Tibial artery (tissue), 4 donors: ENCODE data around the gene ADAMTS14.
"Not testable (repeated sequence)": the region's sequence is repeated elsewhere in the genome, so short reads cannot be mapped to it uniquely, and the experiment has no call there.

Experiments
- DNase-seq, 2 donors: peaks; one replicate each; pipeline ENCODE4 v3.0.0-alpha.2; 2019
- H3K27ac ChIP-seq, 2 donors: fragments of 200-600 bp; sonication (generic) in 1 of 2; 1 replicate in 1 of 2; 2 replicates in 1 of 2; pipeline ENCODE4 v1.5.1; 2018 to 2019; ENCODE audit warnings: mild to moderate bottlenecking in 1 of 2
- H3K27me3 ChIP-seq, 2 donors: fragments of 200-600 bp; sonication (generic) in 1 of 2; one replicate each; pipeline versions ENCODE4 v1.5.1 to v1.6.0; 2016 to 2019
- H3K36me3 ChIP-seq, 3 donors: fragments of 200-600 bp; sonication (generic) in 2 of 3; one replicate each; pipeline ENCODE4 v1.5.1; 2016 to 2019; ENCODE audit warnings: mild to moderate bottlenecking in 2 of 3
- H3K4me1 ChIP-seq, 4 donors: fragments of 200-600 bp; sonication (generic) in 2 of 4; 1 replicate in 3 of 4; 2 replicates in 1 of 4; pipeline ENCODE4 v1.5.1; 2016 to 2019
- H3K4me3 ChIP-seq, 2 donors: fragments of 200-600 bp; sonication (generic) in 1 of 2; 1 replicate in 1 of 2; 2 replicates in 1 of 2; pipeline ENCODE4 v1.5.1; 2018 to 2019; ENCODE audit warnings: mild to moderate bottlenecking in 2 of 2
- H3K9me3 ChIP-seq, 3 donors: fragments of 200-600 bp; sonication (generic) in 1 of 3; one replicate each; pipeline ENCODE4 v1.5.1; 2016 to 2019
- CTCF ChIP-seq, 2 experiments: fragments of 200-600 bp in 1 of 2; fragments of 450-650 bp in 1 of 2; IDR thresholded peaks; one replicate each; pipeline ENCODE4 v1.5.1; 2017 to 2019; ENCODE audit warnings: antibody characterized with exemption in 2 of 2, mild to moderate bottlenecking in 1 of 2, moderate library complexity in 1 of 2
- intact Hi-C: fragments of 100-400 bp; cut with DNase I; formaldehyde crosslinking; loops from one replicate; pipeline ENCODE4 v1.15.0; 2023; ENCODE audit warnings: low total_unique reads

The ADAMTS14 gene

DNA sequence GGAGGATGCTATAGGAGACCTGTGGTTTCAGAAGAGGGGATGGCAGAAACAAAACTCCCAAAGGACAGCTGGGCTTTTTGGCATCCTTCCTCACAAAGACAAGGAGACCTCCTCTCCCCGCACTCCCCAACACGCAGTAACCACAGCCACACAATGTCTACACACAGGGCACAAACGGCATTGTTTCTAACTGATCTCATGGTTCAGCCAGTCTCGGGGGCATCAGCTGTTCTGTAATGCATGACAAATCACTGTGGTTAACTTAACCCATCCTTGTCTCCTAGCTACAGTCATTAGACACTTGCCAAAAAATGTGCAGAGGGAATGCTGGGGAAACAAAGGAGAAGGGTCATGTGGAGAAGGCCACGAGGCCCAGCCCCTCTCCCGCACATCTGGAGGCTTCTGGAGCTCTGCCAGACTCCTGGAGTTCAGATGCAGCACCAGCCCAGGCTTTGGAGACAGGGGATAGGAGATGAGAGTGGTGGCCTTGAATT, 7.6 kb upstream of the ADAMTS14 start:
- H3K9me3 ChIP-seq = no peaks in the 10 kb centered on the region
- intact Hi-C loops = no loop called here
- H3K4me1 ChIP-seq = no peaks in the 10 kb centered on the region
- H3K36me3 ChIP-seq = no peaks in the 10 kb centered on the region
- TF ChIP-seq CTCF (IDR thresholded peaks at IDR 0.05) = no peak
- peak in 1 of 2 donors; percentile 25 for DNase-seq
- H3K4me3 ChIP-seq = no peak overlapping the region
- peaks cover 0 to 6% of the 10 kb centered on the region in 2 donors for H3K27me3 ChIP-seq
- H3K27ac ChIP-seq = no peak overlapping the region

DNA sequence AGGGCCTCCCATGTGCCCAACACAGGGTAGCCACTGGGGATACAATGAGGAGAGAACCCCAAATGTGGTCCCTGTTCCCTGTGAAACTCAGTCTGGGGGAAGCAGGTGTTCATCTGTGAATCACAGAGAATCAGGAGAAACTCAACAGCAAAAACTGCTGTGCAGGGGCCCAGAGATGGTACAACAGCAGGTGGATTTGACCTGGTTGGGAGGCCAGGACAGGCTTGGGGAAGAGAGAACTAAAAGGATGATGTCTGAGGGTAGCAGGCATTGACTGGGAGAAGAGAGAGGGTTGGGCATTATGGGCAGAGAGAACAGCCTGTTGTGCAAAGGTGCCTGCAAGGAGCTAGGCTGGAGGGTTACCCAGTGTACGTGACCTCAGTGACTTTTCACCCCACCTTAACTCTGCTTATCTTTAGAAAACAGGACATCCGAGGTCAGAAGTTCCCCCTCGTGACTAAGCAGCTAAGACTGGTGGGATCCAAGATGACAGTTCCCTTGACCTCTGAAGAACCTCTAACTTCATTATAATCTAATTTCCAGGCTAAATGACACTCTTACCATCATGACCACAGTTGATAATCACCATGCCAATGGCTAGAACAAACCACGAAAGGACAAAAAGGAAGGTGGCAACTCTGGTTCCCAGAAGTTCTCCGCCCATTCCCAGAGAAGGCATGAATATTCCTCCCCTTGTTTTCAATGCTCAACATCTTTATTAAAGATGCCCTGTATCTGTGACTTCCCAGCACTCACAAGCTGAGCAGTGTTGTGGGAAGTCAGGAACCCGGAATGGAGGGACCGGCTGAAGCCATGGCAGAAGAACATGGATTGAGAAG, 5.1 kb upstream of the ADAMTS14 start:
- no peak overlapping the region for H3K27ac ChIP-seq
- H3K9me3 ChIP-seq = no peaks in the 10 kb centered on the region
- no peak overlapping the region for H3K4me3 ChIP-seq
- DNase-seq = peak in 1 of 2 donors; percentile 24
- peaks cover 0 to 3% (median 3%) of the 10 kb centered on the region in 4 donors for H3K4me1 ChIP-seq
- no peaks in the 10 kb centered on the region for H3K36me3 ChIP-seq
- TF ChIP-seq CTCF (IDR thresholded peaks at IDR 0.05) = no peak
- H3K27me3 ChIP-seq = peaks cover 0 to 4% of the 10 kb centered on the region in 2 donors
- intact Hi-C loops = no loop called here

GRCh38 chr10:70667818-70668217, 4.5 kb upstream of the ADAMTS14 start:
- H3K36me3 ChIP-seq, intact Hi-C loops, H3K4me3 ChIP-seq, H3K4me1 ChIP-seq, H3K27me3 ChIP-seq, H3K27ac ChIP-seq, H3K9me3 ChIP-seq, DNase-seq: not testable (repeated sequence)

DNA sequence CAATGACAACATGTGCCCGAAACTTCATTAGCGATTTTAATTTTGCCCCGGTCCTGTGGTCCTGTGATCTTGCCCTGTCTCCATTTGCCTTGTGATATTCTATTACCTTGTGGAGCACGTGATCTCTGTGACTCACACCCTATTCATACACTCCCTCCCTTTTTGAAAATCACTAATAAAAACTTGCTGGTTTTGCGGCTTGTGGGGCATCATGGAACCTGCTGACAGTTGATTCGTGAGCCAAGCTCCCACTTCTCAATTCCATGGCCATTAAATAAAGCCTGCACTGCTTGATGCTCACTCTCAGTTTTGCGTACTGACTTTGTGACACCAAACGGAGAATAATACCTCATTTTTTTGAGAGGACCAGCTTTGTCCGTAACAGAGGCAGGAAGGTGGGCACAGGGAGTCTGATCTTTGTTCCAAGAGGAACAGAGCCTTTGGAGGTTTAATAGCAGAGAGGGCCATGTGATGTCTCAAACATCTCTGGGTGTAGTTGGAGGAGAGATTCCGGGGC, 3.8 kb upstream of the ADAMTS14 start:
- H3K27ac ChIP-seq = no peak overlapping the region
- no peak for DNase-seq
- H3K36me3 ChIP-seq = no peaks in the 10 kb centered on the region
- intact Hi-C loops = no loop called here
- H3K4me3 ChIP-seq = no peak overlapping the region
- no peaks in the 10 kb centered on the region for H3K9me3 ChIP-seq
- TF ChIP-seq CTCF (IDR thresholded peaks at IDR 0.05) = no peak
- H3K4me1 ChIP-seq = peaks cover 0 to 17% (median 14%) of the 10 kb centered on the region in 4 donors
- H3K27me3 ChIP-seq = peaks cover 0 to 14% of the 10 kb centered on the region in 2 donors

GRCh38 chr10:70669015-70669414, 3.3 kb upstream of the ADAMTS14 start:
- Histone ChIP-seq H3K4me1 (peaks cover 0 to 19% (median 16%) of the 10 kb centered on the region in 4 donors), H3K4me3 (no peak overlapping the region), H3K27me3 (peaks cover 0 to 19% of the 10 kb centered on the region in 2 donors), H3K9me3 (no peaks in the 10 kb centered on the region), H3K27ac (no peak overlapping the region), H3K36me3 (no peaks in the 10 kb centered on the region)
- intact Hi-C loops = no loop called here
- DNase-seq = no peak
- TF ChIP-seq CTCF (IDR thresholded peaks at IDR 0.05) = no peak

GRCh38 chr10:70669732-70670317, 2.5 kb upstream of the ADAMTS14 start:
- H3K27ac ChIP-seq = no peak overlapping the region
- no peaks in the 10 kb centered on the region for H3K9me3 ChIP-seq
- peaks cover 0 to 27% of the 10 kb centered on the region in 2 donors for H3K27me3 ChIP-seq
- no peaks in the 10 kb centered on the region for H3K36me3 ChIP-seq
- DNase-seq = no peak
- TF ChIP-seq CTCF (IDR thresholded peaks at IDR 0.05) = no peak
- H3K4me3 ChIP-seq = no peak overlapping the region
- H3K4me1 ChIP-seq = peaks cover 0 to 19% (median 16%) of the 10 kb centered on the region in 4 donors
- intact Hi-C loops = no loop called here
